ENCODE results near the gene PIK3C2B. TPM values are rescaled to one million over a fixed set of nuclear protein-coding genes. Genes with fewer than 3 reads are reported as not detected.
A peak's percentile ranks its signal among the peaks of the same experiment; 100 is the strongest.

Gene PIK3C2B
- total and polyA plus RNA-seq, 2 donors from 2014 or later: 2.5 to 36.4 TPM

- no peaks in the 10 kb centered on the region for H3K27me3 ChIP-seq (ENCODE audit: control insufficient read depth, insufficient read depth, low read length)
Measured at GRCh38 chr1:204464701-204465100, 29.9 kb downstream of the PIK3C2B start.

DNA sequence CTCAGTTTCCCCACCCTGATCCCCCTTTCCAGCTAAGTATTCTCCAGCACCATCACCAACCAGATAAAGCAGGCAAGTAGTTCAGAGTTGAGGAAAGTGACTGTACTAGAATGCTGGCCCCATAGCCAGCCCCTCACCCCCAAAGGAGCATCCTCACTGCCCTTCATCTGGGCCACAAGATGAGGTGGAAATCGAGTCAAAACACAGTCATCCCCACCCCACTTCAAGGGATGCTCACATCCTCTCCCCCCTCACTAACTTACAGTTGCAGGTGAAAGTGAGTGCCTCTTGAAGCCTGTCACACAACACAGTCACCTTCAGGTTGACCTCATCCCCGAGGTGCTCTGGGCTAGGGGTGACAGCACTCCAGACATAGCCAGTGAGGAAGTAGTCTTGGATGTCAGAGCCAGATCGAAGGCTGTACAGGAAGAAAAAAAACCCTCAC is 30.4 kb downstream of the PIK3C2B start:
- no peak for DNase-seq
- intact Hi-C loops (cut with DNase I): no loop called here
- H3K36me3 ChIP-seq (ENCODE audit: control insufficient read depth in 2 of 3, insufficient read depth in 3 of 3, low read length in 3 of 3): peaks cover 2 to 11% (median 5%) of the 10 kb centered on the region in 3 donors
- no peak overlapping the region for H3K9ac ChIP-seq (ENCODE audit: low read length in 3 of 3)
- FAIRE-seq: no peak
- H3K4me1 ChIP-seq (ENCODE audit: control insufficient read depth in 2 of 3, insufficient read depth in 2 of 3, low read depth in 1 of 3, low read length in 3 of 3): peaks cover 0 to 40% (median 5%) of the 10 kb centered on the region in 3 donors
- no peaks in the 10 kb centered on the region for H3K27me3 ChIP-seq (ENCODE audit: control insufficient read depth, insufficient read depth, low read length)
- H3K27ac ChIP-seq (ENCODE audit: low read depth in 2 of 2, low read length in 2 of 2): peak overlapping the region; percentile 48 to 84
- no peak overlapping the region for H3K4me3 ChIP-seq (ENCODE audit: low read length in 3 of 3)
- TF ChIP-seq, protein P1, sequence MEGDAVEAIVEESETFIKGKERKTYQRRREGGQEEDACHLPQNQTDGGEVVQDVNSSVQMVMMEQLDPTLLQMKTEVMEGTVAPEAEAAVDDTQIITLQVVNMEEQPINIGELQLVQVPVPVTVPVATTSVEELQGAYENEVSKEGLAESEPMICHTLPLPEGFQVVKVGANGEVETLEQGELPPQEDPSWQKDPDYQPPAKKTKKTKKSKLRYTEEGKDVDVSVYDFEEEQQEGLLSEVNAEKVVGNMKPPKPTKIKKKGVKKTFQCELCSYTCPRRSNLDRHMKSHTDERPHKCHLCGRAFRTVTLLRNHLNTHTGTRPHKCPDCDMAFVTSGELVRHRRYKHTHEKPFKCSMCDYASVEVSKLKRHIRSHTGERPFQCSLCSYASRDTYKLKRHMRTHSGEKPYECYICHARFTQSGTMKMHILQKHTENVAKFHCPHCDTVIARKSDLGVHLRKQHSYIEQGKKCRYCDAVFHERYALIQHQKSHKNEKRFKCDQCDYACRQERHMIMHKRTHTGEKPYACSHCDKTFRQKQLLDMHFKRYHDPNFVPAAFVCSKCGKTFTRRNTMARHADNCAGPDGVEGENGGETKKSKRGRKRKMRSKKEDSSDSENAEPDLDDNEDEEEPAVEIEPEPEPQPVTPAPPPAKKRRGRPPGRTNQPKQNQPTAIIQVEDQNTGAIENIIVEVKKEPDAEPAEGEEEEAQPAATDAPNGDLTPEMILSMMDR (IDR thresholded peaks at IDR 0.05; ENCODE audit: borderline replicate concordance, extremely low read depth, insufficient read depth): no peak
- H3K9me3 ChIP-seq (ENCODE audit: control insufficient read depth in 2 of 3, insufficient read depth in 1 of 3, low read length in 3 of 3): no peaks in the 10 kb centered on the region

More at GRCh38 chr1:204464701-204465100, 29.9 kb downstream of the PIK3C2B start:
- TF ChIP-seq, protein P1 (IDR thresholded peaks at IDR 0.05; ENCODE audit: borderline replicate concordance, extremely low read depth, insufficient read depth): no peak
- no peak for FAIRE-seq
- no peak overlapping the region for H3K9ac ChIP-seq (ENCODE audit: low read length in 3 of 3)
- H3K4me1 ChIP-seq (ENCODE audit: control insufficient read depth in 2 of 3, insufficient read depth in 2 of 3, low read depth in 1 of 3, low read length in 3 of 3): peaks cover 0 to 40% (median 5%) of the 10 kb centered on the region in 3 donors
- H3K27ac ChIP-seq (ENCODE audit: low read depth in 2 of 2, low read length in 2 of 2): peak overlapping the region; percentile 46 to 84
- no peak overlapping the region for H3K4me3 ChIP-seq (ENCODE audit: low read length in 3 of 3)
- H3K9me3 ChIP-seq (ENCODE audit: control insufficient read depth in 2 of 3, insufficient read depth in 1 of 3, low read length in 3 of 3): no peaks in the 10 kb centered on the region
- peaks cover 2 to 8% (median 2%) of the 10 kb centered on the region in 3 donors for H3K36me3 ChIP-seq (ENCODE audit: control insufficient read depth in 2 of 3, insufficient read depth in 3 of 3, low read length in 3 of 3)
- no peak for DNase-seq
- intact Hi-C loops (cut with DNase I): no loop called here

DNA sequence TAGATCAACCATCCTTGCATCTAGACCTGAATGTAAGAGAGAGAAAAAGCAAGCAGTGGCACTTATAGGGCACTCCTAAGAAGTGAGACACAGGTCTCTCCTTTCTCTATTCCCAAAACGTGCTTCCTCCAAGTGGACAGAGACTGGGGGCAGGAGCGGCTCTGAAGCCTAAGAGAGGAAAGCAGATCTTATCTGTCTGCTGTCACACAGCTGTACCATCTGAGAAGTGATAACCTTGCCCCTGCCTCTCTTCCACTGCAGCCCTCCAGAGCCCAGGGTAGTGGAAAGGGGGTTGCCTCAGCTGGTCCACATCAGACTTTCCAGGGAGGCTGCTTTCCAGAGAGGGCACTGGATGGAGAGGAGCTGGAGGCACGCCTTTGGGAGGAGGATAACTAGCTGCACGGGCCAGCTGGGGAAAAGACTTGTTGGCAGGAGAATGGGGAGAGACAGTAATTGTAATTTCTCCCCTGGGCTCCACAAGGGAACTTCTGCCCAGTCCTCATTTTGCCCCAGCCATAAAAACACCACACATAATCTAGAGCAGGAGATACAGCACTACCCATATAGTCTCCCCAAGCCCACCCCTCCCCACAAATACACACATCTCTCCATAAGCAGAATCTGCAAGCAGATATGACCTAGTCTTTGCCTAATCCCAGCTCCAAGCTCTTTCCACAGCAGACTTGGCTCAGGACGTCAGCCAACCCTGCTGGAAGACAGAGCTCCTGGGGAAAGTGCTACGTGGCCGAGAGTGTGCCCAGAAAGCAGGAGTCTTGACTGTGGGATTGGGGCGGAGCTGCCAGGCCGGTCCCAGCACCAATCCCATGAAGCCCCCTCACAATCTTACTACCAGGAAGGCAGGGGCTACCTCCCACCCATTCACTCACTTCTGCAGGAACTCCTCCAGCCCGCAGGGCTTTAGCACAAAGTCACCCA is 31.2 kb downstream of the PIK3C2B start:
- H3K4me3 ChIP-seq (ENCODE audit: low read length in 3 of 3): no peak overlapping the region
- no peak overlapping the region for H3K9ac ChIP-seq (ENCODE audit: low read length in 3 of 3)
- H3K27ac ChIP-seq (ENCODE audit: low read depth in 2 of 2, low read length in 2 of 2): peak overlapping the region; percentile 48 to 84
- DNase-seq: no peak
- TF ChIP-seq, protein P1 (IDR thresholded peaks at IDR 0.05; ENCODE audit: borderline replicate concordance, extremely low read depth, insufficient read depth): no peak
- H3K36me3 ChIP-seq (ENCODE audit: control insufficient read depth in 2 of 3, insufficient read depth in 3 of 3, low read length in 3 of 3): peaks cover 2 to 12% (median 7%) of the 10 kb centered on the region in 3 donors
- H3K9me3 ChIP-seq (ENCODE audit: control insufficient read depth in 2 of 3, insufficient read depth in 1 of 3, low read length in 3 of 3): no peaks in the 10 kb centered on the region
- H3K4me1 ChIP-seq (ENCODE audit: control insufficient read depth in 2 of 3, insufficient read depth in 2 of 3, low read depth in 1 of 3, low read length in 3 of 3): peaks cover 0 to 40% (median 5%) of the 10 kb centered on the region in 3 donors
- no peak for FAIRE-seq
- intact Hi-C loops (cut with DNase I): no loop called here
- no peaks in the 10 kb centered on the region for H3K27me3 ChIP-seq (ENCODE audit: control insufficient read depth, insufficient read depth, low read length)
